AG04450 (cell line): ENCODE measurements around the gene PPARG. TPM values are rescaled to one million over a fixed set of nuclear protein-coding genes. Genes with fewer than 3 reads are reported as not detected.

ENCODE experiments used
- CTCF ChIA-PET: fragments of 300-600, 350-600 bp; formaldehyde crosslinking; extraction: SDS; loops from one replicate; lab custom pipeline; 2022; ENCODE audit warnings: antibody characterized with exemption, inconsistent platforms; lab: Charles Lee
- POLR2A ChIA-PET: fragments of 350-600 bp; formaldehyde crosslinking; extraction: SDS; loops from one replicate; lab custom pipeline; 2021; ENCODE audit warnings: antibody characterized with exemption, inconsistent platforms; lab: Yijun Ruan, JAX
- DNase-seq: peaks from one replicate; pipeline ENCODE4 v3.0.0-alpha.2; 2011; ENCODE audit warnings: low read depth, low spot score
- H3K27ac ChIP-seq: one replicate; pipeline ENCODE4 v1.5.1; 2012; ENCODE audit warnings: low read depth, low read length, control low read depth
- H3K27me3 ChIP-seq: one replicate; pipeline ENCODE4 v1.6.0; 2012; ENCODE audit warnings: low read length; ENCODE audit not compliant: control insufficient read depth, insufficient read depth
- H3K4me3 ChIP-seq: 2 replicates; pipeline ENCODE4 v1.5.1; 2011; ENCODE audit warnings: mild to moderate bottlenecking, low read depth, low read length, control low read depth
- H3K9me3 ChIP-seq: 2 replicates; pipeline ENCODE4 v1.5.1; 2012; ENCODE audit warnings: low read length; ENCODE audit not compliant: control insufficient read depth, insufficient read depth
- CTCF ChIP-seq: IDR thresholded peaks from 2 replicates; pipeline ENCODE4 v1.5.1; 2011; ENCODE audit warnings: low read depth, low read length, control low read depth, inconsistent platforms
- polyA plus RNA-seq: library from polyadenylated mRNA; depleted of rRNA; stranded (reverse); fragments of >200 nt; gene quantifications from 2 replicates; pipeline ENCODE4 v1.2.3, GENCODE V29; 2011

Gene PPARG
- polyA plus RNA-seq, 1 experiment: 33.8 TPM

DNA sequence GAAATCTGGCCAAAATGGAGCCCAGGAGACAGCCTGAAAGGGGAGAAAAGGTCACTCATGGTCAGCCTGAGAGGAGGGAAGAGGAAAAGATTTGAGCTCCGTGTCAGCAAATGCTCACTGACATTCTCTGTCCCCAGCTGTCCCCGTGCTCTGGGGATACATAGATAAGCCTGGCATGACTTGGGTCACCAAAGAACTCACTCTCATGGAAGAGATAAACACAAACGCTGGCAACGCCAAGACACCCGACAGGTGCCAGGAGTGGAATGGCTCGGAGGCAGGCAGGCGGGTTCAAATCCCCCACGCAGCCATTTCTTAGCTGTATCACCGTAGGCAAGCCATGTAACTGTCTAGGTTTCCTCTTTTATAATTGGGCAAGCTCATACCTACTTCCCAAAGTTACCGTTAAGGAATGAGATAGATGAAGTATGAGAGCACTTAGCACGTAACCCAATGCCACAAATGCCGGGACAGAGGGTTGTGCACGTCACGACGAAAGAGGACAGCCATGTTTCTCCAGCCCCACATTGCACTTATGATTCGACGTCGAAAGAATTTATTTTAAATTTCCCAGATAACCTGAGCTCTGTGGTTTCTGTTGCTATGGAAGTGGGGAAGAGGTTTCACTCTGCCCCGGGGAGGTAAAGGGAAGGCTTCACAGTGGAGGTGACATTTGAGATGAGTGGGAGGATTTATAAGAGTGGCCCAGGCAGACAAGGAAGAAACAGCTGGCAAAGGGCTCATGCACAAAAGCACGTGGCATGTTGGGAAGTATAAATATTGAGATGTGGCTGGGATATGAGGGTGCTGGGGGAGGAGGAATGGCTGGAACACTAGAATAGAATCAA is 154.0 kb downstream of the PPARG start:
- CTCF ChIA-PET: interaction anchor here (0.6 to 1.9 kb wide), 2 partner anchors 37 to 40 kb away, joined by 3 to 8 read pairs; no protein-coding TSS in a partner anchor
- DNase-seq: no peak
- no peaks in the 10 kb centered on the region for H3K9me3 ChIP-seq
- POLR2A ChIA-PET: no interaction called here
- no peak overlapping the region for H3K27ac ChIP-seq
- TF ChIP-seq CTCF: no peak
- peaks cover 2% of the 10 kb centered on the region for H3K27me3 ChIP-seq
- H3K4me3 ChIP-seq: no peak overlapping the region

GRCh38 chr3:12443781-12444522 is 155.1 kb downstream of the PPARG start:
- H3K4me3 ChIP-seq: no peak overlapping the region
- no peak overlapping the region for H3K27ac ChIP-seq
- TF ChIP-seq CTCF: no peak
- ChIA-PET POLR2A (no interaction called here), CTCF (interaction anchor here (1.9 kb wide), 1 partner anchor 36 kb away, joined by 8 read pairs; no protein-coding TSS in a partner anchor)
- no peaks in the 10 kb centered on the region for H3K9me3 ChIP-seq
- peaks cover 4% of the 10 kb centered on the region for H3K27me3 ChIP-seq
- DNase-seq: no peak

GRCh38 chr3:12444582-12445471 is 156.0 kb downstream of the PPARG start:
- CTCF ChIA-PET: interaction anchor here (1.9 kb wide), 1 partner anchor 35 kb away, joined by 8 read pairs; no protein-coding TSS in a partner anchor
- peaks cover 4% of the 10 kb centered on the region for H3K27me3 ChIP-seq
- no peak for DNase-seq
- peak overlapping the region; percentile 31 for H3K27ac ChIP-seq
- POLR2A ChIA-PET: no interaction called here
- H3K9me3 ChIP-seq: no peaks in the 10 kb centered on the region
- H3K4me3 ChIP-seq: no peak overlapping the region
- no peak for TF ChIP-seq CTCF

DNA sequence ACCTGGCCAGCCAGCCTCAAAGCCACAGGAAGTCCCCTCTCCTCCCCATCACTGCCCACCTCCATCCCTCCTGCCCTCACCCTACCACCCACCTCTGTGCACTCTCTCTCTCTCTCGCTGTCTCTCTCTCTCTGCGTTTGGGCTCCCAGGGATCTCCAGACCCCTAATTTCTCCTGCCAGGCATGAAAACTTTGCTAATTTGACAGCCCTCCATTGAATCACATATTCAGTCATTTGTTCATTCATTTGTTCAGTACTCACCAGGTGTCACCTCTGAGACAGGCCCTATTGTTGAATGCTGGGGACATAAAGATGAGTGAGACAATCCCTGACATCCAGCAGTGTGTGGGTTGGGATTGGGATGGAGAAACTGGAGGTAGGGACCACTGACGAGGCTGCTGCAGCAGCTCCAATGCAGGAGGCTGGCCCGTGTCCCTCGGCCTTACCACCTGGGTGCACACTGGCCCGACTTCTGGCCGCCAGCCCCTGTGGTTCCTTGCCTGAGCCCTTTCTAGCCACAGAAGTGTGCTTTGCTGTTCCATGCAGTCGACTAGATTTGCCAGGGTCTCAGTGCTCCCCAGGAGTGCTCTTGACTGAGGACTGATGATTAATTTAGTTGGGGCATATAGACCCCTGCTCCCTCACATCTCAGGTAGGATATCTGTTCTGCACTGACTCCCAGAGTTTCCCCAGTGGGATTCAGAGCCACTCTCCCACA is 156.8 kb downstream of the PPARG start:
- no peak overlapping the region for H3K4me3 ChIP-seq
- POLR2A ChIA-PET: no interaction called here
- peak overlapping the region; percentile 11 for H3K27ac ChIP-seq
- H3K9me3 ChIP-seq: no peaks in the 10 kb centered on the region
- DNase-seq: no peak
- TF ChIP-seq CTCF: no peak
- peaks cover 4% of the 10 kb centered on the region for H3K27me3 ChIP-seq
- CTCF ChIA-PET: no interaction called here
